Stimulated activated CD8-positive, alpha-beta memory T cell treated with anti-CD3 and anti-CD28 coated beads, Interleukin-12 subunit alpha, Interleukin-12 subunit beta, amount 100 ng/mL, for 24 hours (primary cell): ENCODE data around the gene SLCO2A1.

ENCODE experiments used
- DNase-seq: peaks from one replicate; pipeline ENCODE4 v3.0.0-alpha.2; 2020; ENCODE audit errors: extremely low read depth

Gene SLCO2A1

GRCh38 chr3:133949438-133949837 is 80.3 kb downstream of the SLCO2A1 start:
- DNase-seq: no peak

GRCh38 chr3:133948996-133949395 is 80.7 kb downstream of the SLCO2A1 start:
- no peak for DNase-seq

GRCh38 chr3:133948131-133948810 is 81.5 kb downstream of the SLCO2A1 start:
- DNase-seq: no peak

- no peak for DNase-seq
These were observed 84.2 kb downstream of the SLCO2A1 start for GRCh38 chr3:133945381-133946095.

GRCh38 chr3:133944641-133945380 is 84.9 kb downstream of the SLCO2A1 start:
- DNase-seq: no peak

- DNase-seq: no peak
These were observed 85.5 kb downstream of the SLCO2A1 start for GRCh38 chr3:133944181-133944580.

GRCh38 chr3:133943639-133944141 is 86.0 kb downstream of the SLCO2A1 start:
- no peak for DNase-seq

GRCh38 chr3:133943031-133943535 is 86.6 kb downstream of the SLCO2A1 start:
- DNase-seq: no peak

GRCh38 chr3:133941415-133941821 is 88.3 kb downstream of the SLCO2A1 start:
- no peak for DNase-seq

- DNase-seq: no peak
These were observed 89.2 kb downstream of the SLCO2A1 start for GRCh38 chr3:133940536-133940935.

- DNase-seq: no peak
These were observed 90.3 kb downstream of the SLCO2A1 start for GRCh38 chr3:133939463-133939835.

GRCh38 chr3:133938770-133939462 is 90.8 kb downstream of the SLCO2A1 start:
- no peak for DNase-seq

GRCh38 chr3:133937756-133938601 is 91.7 kb downstream of the SLCO2A1 start:
- no peak for DNase-seq

- DNase-seq: no peak
These were observed 92.6 kb downstream of the SLCO2A1 start for GRCh38 chr3:133937061-133937686.

- no peak for DNase-seq
These were observed 93.6 kb downstream of the SLCO2A1 start for GRCh38 chr3:133935843-133936769.

- DNase-seq: no peak
These were observed 94.5 kb downstream of the SLCO2A1 start for GRCh38 chr3:133934996-133935842.

- DNase-seq: no peak
These were observed 95.4 kb downstream of the SLCO2A1 start for GRCh38 chr3:133934073-133934970.
